ENCODE measurements around the gene CSTPP1. TPM values are rescaled to one million over a fixed set of nuclear protein-coding genes. Genes with fewer than 3 reads are reported as not detected.
A peak's percentile ranks its signal among the peaks of the same experiment; 100 is the strongest.

The CSTPP1 gene
- total RNA-seq, 1 donor from 2014 or later, result 30.0 TPM

GRCh38 chr11:47149782-47150181 is 213.2 kb downstream of the CSTPP1 start:
- no peak for DNase-seq (ENCODE audit: low spot score)
- H3K9me3 Mint-ChIP-seq (ENCODE audit: unreplicated experiment), result no peaks in the 10 kb centered on the region
- TF ChIP-seq CTCF (IDR thresholded peaks at IDR 0.05; ENCODE audit: unreplicated experiment), result no peak
- H3K27me3 Mint-ChIP-seq (ENCODE audit: unreplicated experiment), result peaks cover 1% of the 10 kb centered on the region
- no peak overlapping the region for H3K4me3 Mint-ChIP-seq (ENCODE audit: unreplicated experiment)
- H3K4me1 Mint-ChIP-seq (ENCODE audit: unreplicated experiment), result peaks cover 22% of the 10 kb centered on the region
- no peak overlapping the region for H3K27ac Mint-ChIP-seq (ENCODE audit: unreplicated experiment)
- H3K36me3 Mint-ChIP-seq (ENCODE audit: low read depth, unreplicated experiment), result peaks cover 6% of the 10 kb centered on the region

DNA sequence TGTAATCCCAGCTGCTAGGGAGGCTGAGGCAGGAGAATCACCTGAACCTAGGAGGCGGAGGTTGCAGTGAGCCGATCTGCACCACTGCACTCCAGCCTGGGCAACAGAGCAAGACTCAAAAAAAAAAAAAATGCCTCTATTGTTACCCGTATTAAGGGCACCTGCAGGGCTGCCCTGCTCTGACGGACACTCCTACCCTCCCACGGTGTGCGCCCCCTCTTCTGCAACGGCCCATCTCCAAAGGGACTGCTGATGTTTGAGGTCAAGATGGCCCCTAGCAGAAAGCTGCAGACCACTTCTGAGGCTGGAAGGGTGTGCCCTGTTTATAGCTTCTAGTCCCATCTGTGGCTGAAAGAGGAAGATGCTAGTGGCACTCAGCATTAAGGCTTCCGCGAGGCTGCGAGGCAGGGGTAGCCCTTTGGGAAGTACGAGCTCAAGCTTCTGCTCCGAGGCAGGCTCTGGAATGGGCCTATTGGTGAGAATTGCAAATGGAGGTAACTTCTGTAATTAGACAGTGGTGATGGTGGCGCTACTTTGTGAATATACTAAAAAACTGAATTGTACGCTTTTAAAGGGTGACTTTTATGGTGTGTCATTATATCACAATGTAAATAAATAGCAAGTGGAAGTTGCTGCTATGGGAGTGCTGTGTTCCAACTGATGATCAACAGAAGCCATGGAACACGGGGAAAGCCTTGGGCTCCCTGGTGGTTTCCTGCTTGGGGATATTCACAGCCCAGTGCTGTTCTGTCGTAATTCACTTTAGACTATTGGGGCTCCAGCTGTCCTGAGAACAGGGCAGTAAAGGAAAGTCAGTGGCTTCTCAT is 215.8 kb downstream of the CSTPP1 start:
- H3K9me3 Mint-ChIP-seq (ENCODE audit: unreplicated experiment), result no peaks in the 10 kb centered on the region
- H3K27me3 Mint-ChIP-seq (ENCODE audit: unreplicated experiment), result peaks cover 1% of the 10 kb centered on the region
- no peak for DNase-seq (ENCODE audit: low spot score)
- no peak for TF ChIP-seq CTCF (IDR thresholded peaks at IDR 0.05; ENCODE audit: unreplicated experiment)
- H3K4me1 Mint-ChIP-seq (ENCODE audit: unreplicated experiment), result peaks cover 30% of the 10 kb centered on the region
- H3K4me3 Mint-ChIP-seq (ENCODE audit: unreplicated experiment), result no peak overlapping the region
- H3K27ac Mint-ChIP-seq (ENCODE audit: unreplicated experiment), result peak overlapping the region; percentile 67
- peaks cover 6% of the 10 kb centered on the region for H3K36me3 Mint-ChIP-seq (ENCODE audit: low read depth, unreplicated experiment)

- Mint-ChIP-seq H3K4me3 (ENCODE audit: unreplicated experiment) (no peak overlapping the region), H3K27ac (ENCODE audit: unreplicated experiment) (peak overlapping the region; percentile 67), H3K36me3 (ENCODE audit: low read depth, unreplicated experiment) (peaks cover 4% of the 10 kb centered on the region), H3K27me3 (ENCODE audit: unreplicated experiment) (peaks cover 1% of the 10 kb centered on the region), H3K9me3 (ENCODE audit: unreplicated experiment) (no peaks in the 10 kb centered on the region), H3K4me1 (ENCODE audit: unreplicated experiment) (peaks cover 36% of the 10 kb centered on the region)
- peak; percentile 79 for TF ChIP-seq CTCF (IDR thresholded peaks at IDR 0.05; ENCODE audit: unreplicated experiment)
- DNase-seq (ENCODE audit: low spot score), result peak; percentile 89
Observed at GRCh38 chr11:47152953-47153950, 216.7 kb downstream of the CSTPP1 start.

GRCh38 chr11:47154616-47155570 is 218.3 kb downstream of the CSTPP1 start:
- peak overlapping the region; percentile 74 for H3K27ac Mint-ChIP-seq (ENCODE audit: unreplicated experiment)
- TF ChIP-seq CTCF (IDR thresholded peaks at IDR 0.05; ENCODE audit: unreplicated experiment), result no peak
- peaks cover 36% of the 10 kb centered on the region for H3K4me1 Mint-ChIP-seq (ENCODE audit: unreplicated experiment)
- no peaks in the 10 kb centered on the region for H3K36me3 Mint-ChIP-seq (ENCODE audit: low read depth, unreplicated experiment)
- DNase-seq (ENCODE audit: low spot score), result no peak
- no peaks in the 10 kb centered on the region for H3K9me3 Mint-ChIP-seq (ENCODE audit: unreplicated experiment)
- peaks cover 4% of the 10 kb centered on the region for H3K27me3 Mint-ChIP-seq (ENCODE audit: unreplicated experiment)
- peak overlapping the region; percentile 22 for H3K4me3 Mint-ChIP-seq (ENCODE audit: unreplicated experiment)

Measured in endothelial cell (in vitro differentiated cells).